HG03469 (cell line): ENCODE results near the gene SSC5D.

Source experiments
- ATAC-seq: cut with Tn5 transposase; IDR thresholded peaks from one replicate; pipeline ENCODE4 v1.9.1; 2021; ENCODE audit warnings: mild to moderate bottlenecking, moderate library complexity, moderate number of reproducible peaks; ENCODE audit not compliant: unreplicated experiment

SSC5D gene

DNA sequence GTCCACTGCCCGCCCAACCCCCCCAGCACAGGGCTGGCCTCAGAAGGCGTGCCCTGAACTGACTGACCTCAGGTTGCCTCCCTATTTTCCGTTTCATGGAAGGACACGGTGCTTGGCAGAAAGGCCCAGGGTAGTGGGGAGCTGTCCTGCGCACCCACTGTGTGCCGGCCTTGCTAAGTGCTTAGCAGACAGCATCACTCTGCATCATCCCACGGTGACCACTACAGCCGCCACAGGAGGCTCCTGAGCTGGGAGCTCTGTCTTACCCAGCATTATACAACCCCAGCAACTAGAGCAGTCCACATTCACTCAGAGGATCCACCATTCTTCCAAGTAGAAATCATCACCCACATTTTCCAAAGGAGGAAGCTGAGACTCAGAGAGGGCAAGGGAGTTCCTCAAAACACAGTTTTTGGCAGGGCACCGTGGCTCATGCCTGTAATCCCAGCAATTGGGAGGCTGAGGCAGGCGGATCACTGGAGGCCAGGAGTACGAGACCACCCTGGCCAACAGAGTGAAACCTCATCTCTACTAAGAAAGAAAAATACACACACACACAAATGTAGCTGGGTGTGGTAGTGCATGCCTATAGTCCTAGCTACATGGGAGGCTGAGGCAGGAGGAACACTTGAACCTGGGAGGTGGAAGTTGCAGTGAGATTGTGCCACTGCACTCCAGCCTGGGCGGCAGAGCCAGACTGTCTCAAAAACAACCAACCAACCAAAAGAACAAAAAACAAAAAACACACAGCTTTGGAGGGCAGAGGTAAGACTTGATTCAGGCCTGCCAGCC, 47.1 kb downstream of the SSC5D start:
- ATAC-seq: no peak

DNA sequence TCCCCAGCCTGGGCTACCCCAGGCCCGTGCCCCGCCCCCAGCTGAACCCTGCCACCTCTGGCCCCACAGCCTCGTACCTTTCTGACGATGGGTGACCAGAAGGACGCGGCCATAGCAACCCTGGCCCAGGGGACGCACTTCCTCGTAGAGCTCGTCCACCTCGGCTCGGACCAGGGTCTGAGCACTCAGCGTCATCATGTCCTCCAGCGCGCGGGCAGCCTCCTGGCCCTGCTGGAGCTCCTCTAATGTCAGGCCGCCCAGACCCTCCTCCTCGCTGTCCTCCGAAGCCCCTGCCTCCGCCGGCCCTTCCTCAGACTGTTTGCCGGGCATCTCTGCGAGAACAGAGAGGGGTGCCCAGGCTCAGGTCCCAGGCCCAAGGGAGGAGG, 47.7 kb downstream of the SSC5D start:
- ATAC-seq: no peak

DNA sequence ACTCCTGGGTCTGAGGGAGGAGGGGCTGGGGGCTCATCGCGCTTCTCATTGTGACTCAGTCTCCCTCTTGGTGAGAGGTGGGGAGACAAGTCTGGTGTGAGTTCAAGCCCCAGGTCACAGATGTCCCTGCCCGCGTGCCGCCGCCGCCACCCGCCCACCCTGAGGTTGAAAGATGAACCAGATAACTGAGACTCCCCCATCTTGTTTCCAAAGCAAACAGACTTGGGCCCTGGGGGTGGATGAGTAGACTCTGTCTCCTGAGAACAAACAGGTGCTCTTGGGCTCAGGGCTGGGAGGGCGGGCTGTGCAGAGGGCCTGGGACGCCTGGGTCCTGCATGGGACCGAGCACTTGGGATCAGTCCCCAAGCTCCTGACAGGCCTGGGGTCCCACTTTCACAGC, 48.1 kb downstream of the SSC5D start:
- no peak for ATAC-seq

DNA sequence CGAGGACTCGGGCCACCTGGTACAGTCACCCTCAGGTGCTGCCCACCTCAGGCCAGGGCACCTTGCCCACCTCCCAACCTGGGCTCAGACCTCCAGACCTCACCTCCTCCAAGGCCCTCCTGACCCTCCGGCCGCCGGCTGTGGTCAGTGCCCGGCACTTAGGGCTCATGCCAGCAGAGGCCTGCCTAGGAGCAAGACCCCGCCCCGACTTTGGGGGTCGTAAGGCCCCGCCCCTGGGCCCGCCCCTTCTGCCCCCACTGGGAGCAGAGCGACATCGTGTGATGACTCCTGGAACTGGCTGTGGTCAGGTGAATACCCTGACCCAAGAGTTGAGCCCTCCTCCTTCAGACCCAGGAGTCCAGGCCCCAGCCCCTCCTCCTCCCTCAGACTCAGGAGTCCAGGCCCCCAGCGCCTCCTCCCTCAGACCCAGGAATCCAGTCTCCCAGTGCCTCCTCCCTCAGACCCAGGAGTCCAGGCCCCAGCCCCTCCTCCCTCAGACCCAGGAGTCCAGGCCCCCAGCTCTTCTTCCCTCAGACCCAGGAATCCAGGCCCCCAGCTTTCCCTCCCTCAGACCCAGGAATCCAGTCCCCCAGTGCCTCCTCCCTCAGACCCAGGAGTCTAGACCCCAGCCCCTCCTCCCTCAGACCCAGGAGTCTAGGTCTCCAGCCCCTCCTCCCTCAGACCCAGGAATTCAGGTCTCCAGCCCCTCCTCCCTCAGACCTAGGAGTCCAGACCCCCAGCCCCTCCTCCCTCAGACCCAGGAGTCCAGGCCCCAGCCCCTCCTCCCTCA, 48.9 kb downstream of the SSC5D start, which contains the start of gene SBK2:
SBK2 (minus strand) TSS at position 183 of the 790 bp plus-strand sequence. CDS start 839 bp downstream, outside the sequence.
- ATAC-seq: no peak

DNA sequence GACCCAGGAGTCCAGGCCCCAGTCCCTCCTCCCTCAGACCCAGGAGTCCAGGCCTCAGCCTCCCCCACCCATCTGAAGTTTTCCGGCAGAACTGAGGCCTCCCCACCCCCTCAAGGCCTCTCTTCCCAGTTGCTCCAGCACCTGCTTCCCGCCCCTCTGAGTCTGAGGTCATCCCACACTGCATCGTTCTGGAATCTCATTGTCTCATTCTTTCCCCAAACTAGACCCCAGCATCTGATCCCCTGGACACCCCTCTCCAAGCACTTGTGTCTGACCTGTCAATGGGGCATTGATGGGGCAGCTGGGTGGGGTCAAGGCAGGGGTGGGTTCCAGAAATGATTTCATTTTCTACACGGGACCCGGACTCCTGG, 49.5 kb downstream of the SSC5D start:
- no peak for ATAC-seq

DNA sequence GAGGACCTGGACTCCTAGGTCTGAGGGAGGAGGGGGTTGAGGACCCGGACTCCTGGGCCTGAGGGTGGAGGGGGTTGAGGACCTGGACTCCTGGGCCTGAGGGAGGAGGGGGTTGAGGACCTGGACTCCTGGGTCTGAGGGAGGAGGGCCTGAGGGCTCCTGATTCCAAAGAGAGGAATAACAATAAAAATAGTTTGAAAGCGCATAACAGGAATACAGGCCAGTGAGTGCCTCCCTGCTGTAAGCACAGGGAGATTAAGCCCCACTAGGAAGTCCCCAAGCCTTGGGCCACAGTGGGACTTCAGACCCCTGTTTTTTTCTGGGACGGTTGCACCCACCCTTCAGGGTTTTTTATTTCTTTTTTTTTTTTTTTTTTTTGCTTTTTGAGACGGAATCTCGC, 49.9 kb downstream of the SSC5D start:
- ATAC-seq: no peak

DNA sequence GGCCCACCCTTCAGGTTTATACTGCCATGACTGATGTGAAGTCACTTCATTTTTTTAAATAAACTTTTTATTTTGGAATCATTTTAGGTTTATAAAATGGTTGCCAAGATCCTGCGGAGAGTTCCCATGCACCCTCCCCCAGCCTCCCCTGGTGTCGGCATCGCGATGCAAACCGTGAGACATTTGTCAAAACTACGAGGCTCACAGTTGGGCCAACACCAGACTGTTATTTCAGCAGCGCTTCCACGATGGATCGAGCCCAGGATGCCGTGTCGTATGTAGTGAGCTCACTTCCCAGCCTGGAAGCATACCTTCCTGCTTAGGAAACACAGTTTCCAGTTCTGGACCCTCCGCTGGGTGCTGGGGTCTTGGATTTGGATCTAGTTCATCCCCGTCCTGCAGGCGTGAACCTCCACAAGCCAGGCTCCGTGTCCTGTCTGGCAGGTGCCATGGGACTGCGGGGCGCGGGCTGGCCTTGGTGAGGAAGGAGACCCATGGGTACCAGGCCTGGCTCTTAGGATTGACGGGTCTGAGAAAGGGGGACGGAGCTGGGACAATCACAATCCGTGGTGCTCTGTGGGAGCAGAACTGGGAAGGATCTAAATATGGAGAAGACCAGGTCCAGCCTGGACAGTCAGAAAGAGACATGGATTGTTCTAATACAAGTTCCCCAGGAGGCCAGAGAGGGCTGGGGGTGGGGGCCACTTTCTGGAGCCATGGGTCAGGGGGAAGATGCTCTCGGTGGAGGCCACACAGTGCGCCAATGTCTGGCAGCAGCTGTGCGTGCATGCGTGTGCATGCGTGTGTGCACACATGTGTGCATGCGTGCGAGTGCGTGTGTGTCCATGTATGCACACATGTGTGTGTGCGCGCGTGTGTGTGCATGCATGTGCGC, 51.1 kb downstream of the SSC5D start:
- ATAC-seq: no peak

DNA sequence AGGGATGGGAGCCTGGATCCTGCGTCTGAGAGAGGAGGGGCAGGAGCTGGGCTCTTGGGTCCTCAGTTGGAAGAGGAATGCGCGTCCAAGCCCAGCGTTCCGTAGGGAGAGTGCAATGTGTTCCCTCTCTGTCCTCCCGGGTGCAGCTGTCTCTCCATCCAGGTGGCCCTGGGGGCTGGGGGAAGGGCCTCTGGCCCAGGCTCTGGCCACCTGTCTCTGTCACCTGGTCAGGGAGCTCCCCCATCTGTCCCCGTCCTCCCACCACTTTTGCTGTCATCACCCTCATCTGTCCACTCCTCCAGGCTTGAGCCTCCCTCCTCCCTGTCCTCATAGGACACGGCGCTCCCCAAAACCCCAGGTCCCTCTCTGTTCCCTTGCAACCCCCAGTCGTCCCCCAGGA, 52.4 kb downstream of the SSC5D start:
- no peak for ATAC-seq

DNA sequence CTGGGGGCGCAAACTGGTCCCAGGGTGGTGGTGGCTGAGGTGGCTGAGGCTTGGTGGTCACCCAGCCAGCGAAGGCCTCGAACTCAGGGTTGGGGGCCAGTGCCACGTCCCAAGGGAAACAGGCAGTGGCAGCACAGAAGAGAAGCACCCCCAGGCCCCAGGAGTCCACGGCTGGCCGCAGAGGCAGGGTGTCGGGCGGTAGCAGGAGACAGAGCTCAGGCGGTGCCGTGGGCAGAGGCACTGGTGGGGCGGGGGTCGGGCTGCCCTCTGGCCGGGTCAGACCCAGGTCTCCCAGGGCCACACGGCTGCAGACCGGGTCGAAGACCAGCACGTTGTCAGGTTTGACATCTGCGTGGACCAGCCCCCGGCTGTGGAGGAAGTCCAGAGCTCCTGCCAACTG, 52.9 kb downstream of the SSC5D start:
- ATAC-seq: no peak

DNA sequence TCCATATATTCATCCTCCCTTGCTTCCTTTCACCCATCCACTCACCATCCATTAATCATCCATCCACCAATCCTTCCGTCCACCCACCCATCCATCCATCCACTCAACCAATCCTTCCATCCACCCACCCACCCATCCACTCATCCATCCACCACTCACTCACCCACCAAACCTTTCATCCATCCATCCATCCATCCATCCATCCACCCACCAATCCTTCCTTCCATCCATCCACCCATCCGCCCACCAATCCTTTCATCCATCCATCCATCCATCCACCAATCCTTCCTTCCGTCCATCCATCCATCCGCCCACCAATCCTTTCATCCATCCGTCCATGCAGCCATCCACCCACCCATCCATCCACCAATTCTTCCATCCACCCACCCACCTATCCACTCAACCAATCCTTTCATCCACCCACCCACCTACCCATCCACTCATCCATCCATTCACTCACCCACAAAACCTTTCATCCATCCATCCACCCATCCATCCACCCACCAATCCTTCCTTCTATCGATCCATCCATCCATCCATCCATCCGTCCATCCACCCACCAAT, 54.1 kb downstream of the SSC5D start:
- no peak for ATAC-seq

DNA sequence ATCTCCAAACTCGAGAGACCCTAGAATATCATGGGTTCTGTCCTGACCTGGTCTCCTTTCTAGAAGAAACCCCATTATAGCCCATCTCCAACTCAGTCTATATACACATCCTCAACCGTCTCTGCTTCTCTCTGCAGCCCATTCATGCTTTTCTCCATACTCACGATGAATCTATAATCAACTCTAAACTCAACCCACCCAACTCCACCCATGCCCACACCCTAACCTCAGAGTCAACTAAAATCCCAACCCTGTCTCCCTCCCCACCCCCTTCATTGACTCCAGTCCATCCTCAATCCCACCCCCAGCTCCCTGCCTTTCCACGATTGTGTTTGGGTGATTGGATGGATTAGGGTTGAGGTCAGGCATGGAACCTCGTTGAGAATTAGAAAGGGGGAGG, 55.3 kb downstream of the SSC5D start:
- no peak for ATAC-seq

DNA sequence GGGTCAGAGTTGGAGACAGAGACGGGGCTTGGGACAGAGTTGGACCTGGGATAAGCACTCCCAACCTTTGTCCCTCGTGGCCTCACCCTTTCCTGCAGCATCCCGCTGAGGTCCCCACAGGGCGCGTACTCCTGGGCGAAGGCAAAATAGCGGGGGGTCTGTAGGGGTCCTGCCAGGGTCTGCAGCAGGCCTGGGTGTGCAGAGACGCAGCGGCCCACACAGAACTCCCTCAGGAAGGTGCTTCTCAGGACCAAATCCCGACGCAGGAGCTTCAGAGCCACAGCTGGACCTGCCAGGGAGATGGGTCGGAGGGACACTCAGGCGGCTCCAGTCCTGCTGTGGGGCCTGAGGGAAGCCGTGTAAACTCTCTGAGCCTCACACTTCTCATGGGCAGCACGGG, 55.8 kb downstream of the SSC5D start:
- ATAC-seq: no peak

DNA sequence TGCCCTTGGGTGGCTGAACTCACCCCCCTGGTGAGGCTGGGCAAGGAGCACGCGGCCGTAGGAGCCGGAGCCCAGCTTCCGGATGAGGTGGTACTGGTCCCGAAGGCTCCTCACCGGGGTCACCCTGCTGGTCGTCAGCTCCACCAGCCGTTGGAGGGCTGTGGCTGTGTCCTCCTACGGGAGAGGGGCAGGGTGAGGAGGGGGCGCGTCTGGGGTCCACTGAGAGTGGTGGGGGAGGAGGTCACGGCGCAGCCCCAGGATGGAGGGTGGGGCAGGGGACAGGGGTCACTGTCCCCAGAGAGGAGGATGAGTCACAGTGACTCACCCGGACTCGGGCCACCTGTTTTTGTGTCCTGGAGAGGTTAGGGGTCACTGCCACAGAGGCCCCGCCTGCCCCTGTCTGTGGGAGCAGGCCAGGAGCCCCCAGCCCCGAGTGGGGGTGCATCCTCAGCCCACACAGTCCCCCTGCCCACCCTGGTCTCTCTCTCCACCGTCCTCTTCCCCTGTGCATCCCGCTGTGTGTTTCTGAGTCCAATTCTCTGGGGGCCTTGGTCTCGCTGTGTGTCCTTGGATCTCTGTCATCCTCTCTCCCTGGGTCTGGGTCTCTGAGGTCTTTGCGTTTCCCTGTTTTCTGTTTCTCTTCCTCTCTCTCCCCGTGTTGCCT, 56.7 kb downstream of the SSC5D start:
- no peak for ATAC-seq

DNA sequence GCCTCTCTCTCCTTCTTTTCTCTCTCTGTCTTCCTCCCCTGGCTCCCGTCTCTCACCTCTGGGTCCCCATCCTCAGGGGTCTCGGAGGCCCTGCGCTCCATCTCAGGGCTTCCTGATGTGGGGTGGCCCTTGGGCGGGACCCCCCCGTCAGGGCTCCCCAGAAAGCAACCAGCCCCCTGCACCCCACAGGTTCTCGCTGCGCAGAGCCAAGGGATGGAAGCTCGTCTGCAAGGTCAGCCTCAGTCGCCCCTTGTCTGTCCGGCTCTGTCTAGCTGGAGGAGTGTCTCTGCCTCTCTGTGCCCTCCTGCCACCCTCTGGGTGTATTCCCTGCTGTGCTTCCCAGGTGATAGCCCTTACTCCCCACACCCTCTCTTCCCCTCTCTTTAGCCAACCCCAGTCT, 57.2 kb downstream of the SSC5D start, which contains the start of gene SBK3:
SBK3 (minus strand) TSS at position 101 of the 400 bp plus-strand sequence; CDS start at position 101, 0 bp downstream.
- ATAC-seq: no peak

DNA sequence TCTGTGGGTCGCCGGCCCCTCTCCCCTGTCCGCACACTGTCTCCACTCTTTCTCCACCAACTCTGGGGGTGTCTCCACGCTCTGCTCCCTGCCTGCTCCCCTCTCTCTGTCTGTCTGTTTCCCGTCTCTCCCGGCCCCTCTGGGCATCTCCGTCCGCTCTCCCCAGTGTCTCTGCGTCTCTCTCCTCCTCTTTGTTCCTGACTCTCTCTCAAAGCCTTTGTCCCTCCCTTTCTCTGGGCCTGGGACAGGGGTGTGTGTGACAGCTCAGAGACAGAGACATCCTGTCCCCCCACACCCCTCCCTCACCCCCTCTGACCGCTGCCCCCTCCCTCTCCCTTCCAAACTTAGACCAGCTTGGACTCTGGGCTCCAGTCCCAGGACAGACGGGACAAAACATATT, 57.8 kb downstream of the SSC5D start:
- no peak for ATAC-seq

DNA sequence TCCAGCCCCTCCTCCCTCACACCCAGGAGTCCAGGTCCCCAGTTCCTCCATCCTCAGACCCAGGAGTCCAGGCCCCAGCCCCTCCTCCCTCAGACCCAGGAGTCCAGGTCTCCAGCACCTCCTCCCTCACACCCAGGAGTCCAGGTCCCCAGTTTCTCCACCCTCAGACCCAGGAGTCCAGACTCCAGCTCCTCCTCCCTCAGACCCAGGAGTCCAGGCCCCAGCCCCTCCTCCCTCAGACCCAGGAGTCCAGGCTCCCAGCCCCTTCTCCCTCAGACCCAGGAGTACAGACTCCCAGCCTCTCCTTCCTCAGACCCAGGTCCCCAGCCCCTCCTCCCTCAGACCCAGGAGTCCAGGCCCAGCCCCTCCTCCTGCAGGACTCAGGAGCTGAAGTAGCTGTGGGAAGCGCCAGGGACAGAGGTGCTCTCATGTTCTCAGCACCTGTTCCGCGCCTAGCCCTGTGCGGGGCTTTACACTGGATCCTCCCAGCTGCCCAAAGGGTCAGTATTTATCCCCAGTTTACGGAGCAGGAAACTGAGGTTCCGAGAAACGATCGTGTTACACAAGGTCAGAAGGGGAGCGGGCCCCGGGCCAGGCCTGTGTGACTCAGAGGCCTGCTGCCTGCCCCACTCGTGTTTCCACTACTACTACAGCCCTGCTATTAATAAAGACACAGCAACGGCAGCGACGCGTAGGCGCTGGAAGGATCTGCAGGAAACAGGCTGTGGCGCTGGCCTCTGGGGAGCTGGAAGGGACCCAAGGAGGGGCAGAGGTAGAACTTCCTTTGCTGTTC, 58.8 kb downstream of the SSC5D start:
- ATAC-seq: no peak

DNA sequence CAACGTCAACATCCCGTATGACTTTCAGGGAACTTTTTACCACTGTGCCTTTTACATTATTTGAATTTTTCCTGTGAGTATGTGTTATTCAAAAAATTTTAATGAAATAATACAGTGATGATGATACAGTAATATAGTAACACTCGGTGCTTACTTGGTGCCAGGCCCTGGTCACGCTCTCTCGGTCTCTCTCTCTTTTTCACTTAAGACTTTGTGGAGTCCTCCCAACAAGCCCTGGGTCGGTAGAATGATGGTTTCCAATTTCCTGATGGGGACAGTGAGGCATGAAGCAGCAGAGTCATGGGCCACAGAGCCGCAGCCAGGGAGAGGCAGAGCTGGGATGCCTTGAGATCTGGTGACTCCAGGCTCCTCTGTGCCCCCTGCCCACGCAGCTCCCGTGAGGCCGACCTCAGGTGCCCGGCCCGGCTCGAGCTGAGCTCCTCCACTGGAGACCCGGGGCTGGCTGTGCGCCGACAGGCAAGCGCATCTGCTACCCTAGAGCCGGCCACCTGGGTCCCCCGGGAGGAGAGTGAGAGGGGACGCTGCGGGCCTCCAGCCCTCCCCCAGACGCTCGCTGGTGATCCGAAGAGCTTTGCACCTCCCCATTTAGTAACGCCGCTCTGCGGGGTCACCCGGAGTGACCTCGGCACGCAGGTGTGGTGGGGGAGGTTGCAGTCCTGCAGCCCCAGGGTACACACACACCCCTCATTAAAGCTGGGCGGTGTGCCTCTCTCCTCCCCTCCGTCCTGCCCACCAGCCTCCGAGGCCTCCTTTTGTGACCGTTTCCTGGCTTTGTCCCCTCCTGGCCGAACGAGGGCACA, 61.5 kb downstream of the SSC5D start:
- no peak for ATAC-seq

DNA sequence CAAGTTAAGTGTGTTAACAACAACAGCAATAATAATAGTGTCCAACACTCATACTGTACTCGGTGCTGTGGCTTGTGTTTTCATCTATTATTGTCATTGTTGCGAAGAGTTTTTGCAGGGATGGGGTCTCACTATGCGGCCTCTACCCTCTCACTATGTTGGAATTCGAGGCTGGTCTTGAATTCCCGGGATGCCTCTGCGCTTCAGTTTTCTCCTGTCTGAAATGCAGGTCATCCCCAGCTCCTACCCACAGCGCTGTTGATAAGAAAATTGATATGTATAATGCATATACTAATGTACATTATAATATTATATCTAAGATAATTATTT, 62.0 kb downstream of the SSC5D start:
- ATAC-seq: no peak

DNA sequence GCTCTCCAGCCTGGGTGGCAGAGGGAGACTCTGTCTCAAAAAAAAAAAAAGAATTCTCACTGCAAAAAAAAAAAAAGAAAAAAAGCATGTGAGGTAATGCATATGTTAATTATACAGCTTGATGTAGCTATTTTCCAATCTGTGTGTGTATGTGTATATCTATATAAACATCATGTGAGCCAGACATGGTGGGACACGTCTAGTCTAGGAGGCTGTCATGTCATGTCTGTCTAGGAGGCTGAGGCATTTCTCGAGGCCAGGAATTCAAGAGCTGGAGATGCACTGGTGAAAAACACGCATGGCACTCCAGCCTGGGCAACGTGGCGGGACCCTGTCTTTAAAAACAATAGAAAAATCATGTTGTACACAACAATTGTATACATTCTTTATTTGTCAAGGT, 64.0 kb downstream of the SSC5D start:
- ATAC-seq: no peak
